Suprapubic skin (tissue), 4 donors: Measurements from ENCODE around the gene ZNF592.

Experiments used
- EP300 ChIP-seq: sonication (generic); formaldehyde crosslinking; IDR thresholded peaks from one replicate; pipeline ENCODE4 v1.6.1; 2017; ENCODE audit warnings: antibody characterized with exemption
- POLR2AphosphoS5 ChIP-seq, 3 donors: sonication (generic); formaldehyde crosslinking; IDR thresholded peaks; one replicate each; pipeline ENCODE4 v1.6.1; 2017; ENCODE audit warnings: antibody characterized with exemption in 3 of 3
- TF ChIP-seq, protein P1 (sequence below), 2 donors: fragments of 200-600 bp in 1 of 2; fragments of 450-650 bp in 1 of 2; sonication (generic) in 1 of 2; IDR thresholded peaks; one replicate each; pipeline ENCODE4 v1.5.1; 2016 to 2019; ENCODE audit warnings: antibody characterized with exemption in 2 of 2, mild to moderate bottlenecking in 1 of 2, moderate library complexity in 1 of 2

DNA sequence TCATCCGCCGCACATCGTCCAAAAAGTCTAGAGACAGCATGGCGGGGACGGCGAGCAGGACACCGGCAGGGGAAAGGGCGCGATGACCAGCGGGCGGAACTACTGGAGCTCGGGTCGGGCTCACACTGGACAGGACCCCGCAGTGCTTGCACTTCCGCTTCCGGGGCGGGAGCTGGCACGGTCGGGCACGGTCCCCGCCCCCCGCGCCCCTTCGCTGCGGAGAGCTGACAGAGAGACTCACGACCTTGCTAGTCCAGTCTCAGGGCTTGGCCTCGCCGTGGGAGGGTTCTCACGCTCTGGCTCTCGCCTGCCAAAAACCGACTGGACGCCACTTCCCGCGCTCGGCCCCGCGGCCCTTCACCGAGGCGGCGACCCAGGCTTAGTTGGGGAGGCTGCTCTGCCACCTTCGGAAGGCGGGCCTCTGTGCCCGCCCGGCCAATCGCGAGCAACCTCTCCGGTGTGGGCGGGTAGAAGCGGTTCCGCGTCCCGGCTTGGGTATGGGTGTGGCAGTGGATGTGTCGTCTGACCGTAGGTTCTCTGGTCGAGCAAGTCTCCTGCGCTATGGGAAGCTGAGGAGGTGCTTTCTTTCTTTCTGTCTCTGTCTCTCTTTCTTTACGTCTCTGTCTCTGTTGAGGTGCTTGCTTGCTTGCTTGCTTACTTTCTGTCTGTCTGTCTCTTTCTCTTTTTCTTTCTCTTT lies 32.2 kb upstream of the ZNF592 start, which contains the start of gene SEC11A:
- TF ChIP-seq EP300 (no peak), POLR2AphosphoS5 (IDR thresholded peaks at IDR 0.05) (peak in 2 of 3 donors; percentile 47 to 64)
- TF ChIP-seq, protein P1, sequence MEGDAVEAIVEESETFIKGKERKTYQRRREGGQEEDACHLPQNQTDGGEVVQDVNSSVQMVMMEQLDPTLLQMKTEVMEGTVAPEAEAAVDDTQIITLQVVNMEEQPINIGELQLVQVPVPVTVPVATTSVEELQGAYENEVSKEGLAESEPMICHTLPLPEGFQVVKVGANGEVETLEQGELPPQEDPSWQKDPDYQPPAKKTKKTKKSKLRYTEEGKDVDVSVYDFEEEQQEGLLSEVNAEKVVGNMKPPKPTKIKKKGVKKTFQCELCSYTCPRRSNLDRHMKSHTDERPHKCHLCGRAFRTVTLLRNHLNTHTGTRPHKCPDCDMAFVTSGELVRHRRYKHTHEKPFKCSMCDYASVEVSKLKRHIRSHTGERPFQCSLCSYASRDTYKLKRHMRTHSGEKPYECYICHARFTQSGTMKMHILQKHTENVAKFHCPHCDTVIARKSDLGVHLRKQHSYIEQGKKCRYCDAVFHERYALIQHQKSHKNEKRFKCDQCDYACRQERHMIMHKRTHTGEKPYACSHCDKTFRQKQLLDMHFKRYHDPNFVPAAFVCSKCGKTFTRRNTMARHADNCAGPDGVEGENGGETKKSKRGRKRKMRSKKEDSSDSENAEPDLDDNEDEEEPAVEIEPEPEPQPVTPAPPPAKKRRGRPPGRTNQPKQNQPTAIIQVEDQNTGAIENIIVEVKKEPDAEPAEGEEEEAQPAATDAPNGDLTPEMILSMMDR (IDR thresholded peaks at IDR 0.05): no peak
